ENCODE results near the gene D2HGDH.
"Not testable (repeated sequence)": the region's sequence is repeated elsewhere in the genome, so short reads cannot be mapped to it uniquely, and the experiment has no call there.

The D2HGDH gene

GRCh38 chr2:241811201-241811951 is 76.9 kb downstream of the D2HGDH start:
- no peak for DNase-seq

GRCh38 chr2:241811952-241812729 is 77.7 kb downstream of the D2HGDH start:
- no peak for DNase-seq

- no peak for DNase-seq
Observed at GRCh38 chr2:241812730-241813643, 78.6 kb downstream of the D2HGDH start.

GRCh38 chr2:241813644-241814392 is 79.4 kb downstream of the D2HGDH start:
- DNase-seq = no peak

GRCh38 chr2:241814393-241814642 is 79.9 kb downstream of the D2HGDH start:
- no peak for DNase-seq

GRCh38 chr2:241814643-241815476 is 80.4 kb downstream of the D2HGDH start:
- no peak for DNase-seq

GRCh38 chr2:241815477-241816430 is 81.3 kb downstream of the D2HGDH start:
- DNase-seq = no peak

GRCh38 chr2:241816431-241817121 is 82.1 kb downstream of the D2HGDH start:
- DNase-seq = no peak

GRCh38 chr2:241817126-241817820 is 82.8 kb downstream of the D2HGDH start:
- no peak for DNase-seq

- DNase-seq = not testable (repeated sequence)
Observed at GRCh38 chr2:241817821-241818215, 83.4 kb downstream of the D2HGDH start.

Data from right forelimb (tissue), 1 donor.